GM12892 (cell line): ENCODE results near the gene NUFIP2.

Experiments
- POLR2AphosphoS5 ChIP-seq: IDR thresholded peaks from 2 replicates; pipeline ENCODE4 v1.6.1; 2011; ENCODE audit warnings: low read depth, low read length, control low read depth
- TAF1 ChIP-seq: IDR thresholded peaks from 2 replicates; pipeline ENCODE4 v1.6.1; 2011; ENCODE audit warnings: low read depth, mild to moderate bottlenecking, control low read depth, low read length, borderline replicate concordance

DNA sequence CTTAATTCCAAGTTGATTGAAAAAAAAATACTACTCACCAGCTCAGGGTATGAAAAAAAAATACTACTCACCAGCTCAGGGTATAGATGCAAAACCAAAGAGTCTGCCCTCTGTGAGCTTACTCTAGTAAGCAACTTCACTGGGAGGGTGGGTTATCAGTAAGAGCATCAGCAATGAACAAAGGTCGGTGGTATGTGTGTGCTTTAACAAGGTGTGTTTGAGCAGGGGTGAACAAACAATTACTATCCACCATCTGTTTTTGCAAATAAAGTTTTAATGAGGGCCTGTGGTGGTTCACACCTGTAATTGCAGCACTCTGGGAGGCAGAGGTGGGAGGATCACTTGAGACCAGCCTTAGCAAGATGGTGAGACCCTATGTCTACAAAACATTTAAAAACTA, 20.0 kb downstream of the NUFIP2 start:
- TF ChIP-seq TAF1 (no peak), POLR2AphosphoS5 (no peak)
